ENCODE results near the gene OTUB2.

DNA sequence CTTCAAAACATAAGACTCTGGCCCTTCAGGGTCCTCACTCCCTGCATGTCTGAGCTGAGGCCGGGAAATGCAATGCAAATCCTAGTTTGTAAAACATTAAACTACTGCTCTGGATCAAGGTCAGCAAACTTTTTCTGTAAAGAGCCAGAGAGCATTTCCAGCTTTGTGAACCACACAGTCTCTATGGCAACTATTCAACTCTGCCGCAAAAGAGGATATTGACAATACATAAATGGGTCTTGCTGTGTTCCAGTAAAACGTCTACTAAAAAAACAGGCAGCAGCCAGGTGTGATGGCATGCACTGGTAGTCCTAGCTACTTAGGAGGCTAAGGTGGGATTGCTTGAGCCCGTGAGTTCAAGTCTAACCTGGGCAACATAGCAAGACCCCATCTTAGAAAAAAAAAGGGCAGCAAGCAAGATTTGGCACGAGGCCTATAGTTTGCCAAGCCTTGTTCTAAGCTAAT lies 32.6 kb downstream of the OTUB2 start:
- TF ChIP-seq, protein P1, sequence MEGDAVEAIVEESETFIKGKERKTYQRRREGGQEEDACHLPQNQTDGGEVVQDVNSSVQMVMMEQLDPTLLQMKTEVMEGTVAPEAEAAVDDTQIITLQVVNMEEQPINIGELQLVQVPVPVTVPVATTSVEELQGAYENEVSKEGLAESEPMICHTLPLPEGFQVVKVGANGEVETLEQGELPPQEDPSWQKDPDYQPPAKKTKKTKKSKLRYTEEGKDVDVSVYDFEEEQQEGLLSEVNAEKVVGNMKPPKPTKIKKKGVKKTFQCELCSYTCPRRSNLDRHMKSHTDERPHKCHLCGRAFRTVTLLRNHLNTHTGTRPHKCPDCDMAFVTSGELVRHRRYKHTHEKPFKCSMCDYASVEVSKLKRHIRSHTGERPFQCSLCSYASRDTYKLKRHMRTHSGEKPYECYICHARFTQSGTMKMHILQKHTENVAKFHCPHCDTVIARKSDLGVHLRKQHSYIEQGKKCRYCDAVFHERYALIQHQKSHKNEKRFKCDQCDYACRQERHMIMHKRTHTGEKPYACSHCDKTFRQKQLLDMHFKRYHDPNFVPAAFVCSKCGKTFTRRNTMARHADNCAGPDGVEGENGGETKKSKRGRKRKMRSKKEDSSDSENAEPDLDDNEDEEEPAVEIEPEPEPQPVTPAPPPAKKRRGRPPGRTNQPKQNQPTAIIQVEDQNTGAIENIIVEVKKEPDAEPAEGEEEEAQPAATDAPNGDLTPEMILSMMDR (IDR thresholded peaks at IDR 0.05): no peak
- TF ChIP-seq, protein P2, sequence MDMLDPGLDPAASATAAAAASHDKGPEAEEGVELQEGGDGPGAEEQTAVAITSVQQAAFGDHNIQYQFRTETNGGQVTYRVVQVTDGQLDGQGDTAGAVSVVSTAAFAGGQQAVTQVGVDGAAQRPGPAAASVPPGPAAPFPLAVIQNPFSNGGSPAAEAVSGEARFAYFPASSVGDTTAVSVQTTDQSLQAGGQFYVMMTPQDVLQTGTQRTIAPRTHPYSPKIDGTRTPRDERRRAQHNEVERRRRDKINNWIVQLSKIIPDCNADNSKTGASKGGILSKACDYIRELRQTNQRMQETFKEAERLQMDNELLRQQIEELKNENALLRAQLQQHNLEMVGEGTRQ (IDR thresholded peaks at IDR 0.05; ENCODE audit: borderline replicate concordance, low read depth, low read length): no peak
- TF ChIP-seq TCF12 (IDR thresholded peaks at IDR 0.05): no peak
- no peak for TF ChIP-seq ELF1 (IDR thresholded peaks at IDR 0.05)
- no peak for TF ChIP-seq NRF1 (IDR thresholded peaks at IDR 0.05; ENCODE audit: low read depth, low read length)
- TF ChIP-seq, protein P3, sequence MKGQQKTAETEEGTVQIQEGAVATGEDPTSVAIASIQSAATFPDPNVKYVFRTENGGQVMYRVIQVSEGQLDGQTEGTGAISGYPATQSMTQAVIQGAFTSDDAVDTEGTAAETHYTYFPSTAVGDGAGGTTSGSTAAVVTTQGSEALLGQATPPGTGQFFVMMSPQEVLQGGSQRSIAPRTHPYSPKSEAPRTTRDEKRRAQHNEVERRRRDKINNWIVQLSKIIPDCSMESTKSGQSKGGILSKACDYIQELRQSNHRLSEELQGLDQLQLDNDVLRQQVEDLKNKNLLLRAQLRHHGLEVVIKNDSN (IDR thresholded peaks at IDR 0.05; ENCODE audit: borderline replicate concordance, low read depth): no peak
- TF ChIP-seq YY1 (IDR thresholded peaks at IDR 0.05; ENCODE audit: low read depth): no peak
